Tibial nerve (tissue), 4 donors: Measurements from ENCODE around the gene DDX54.

Experiments
- EP300 ChIP-seq, 2 donors: sonication (generic); formaldehyde crosslinking; IDR thresholded peaks; one replicate each; pipeline ENCODE4 v1.6.1; 2017; ENCODE audit warnings: antibody characterized with exemption in 2 of 2, mild to moderate bottlenecking in 1 of 2
- POLR2A ChIP-seq, 2 donors: fragments of 450-650 bp; IDR thresholded peaks; one replicate each; pipeline ENCODE4 v1.6.1; 2017; ENCODE audit warnings: antibody characterized with exemption in 2 of 2, mild to moderate bottlenecking in 2 of 2, moderate library complexity in 2 of 2
- TF ChIP-seq, protein P1 (sequence below), 5 experiments: fragments of 200-600 bp in 3 of 5; fragments of 450-650 bp in 2 of 5; sonication (generic) in 3 of 5; IDR thresholded peaks; one replicate each; pipeline ENCODE4 v1.5.1; 2016 to 2019; ENCODE audit warnings: antibody characterized with exemption in 5 of 5, mild to moderate bottlenecking in 3 of 5, moderate library complexity in 2 of 5

DNA sequence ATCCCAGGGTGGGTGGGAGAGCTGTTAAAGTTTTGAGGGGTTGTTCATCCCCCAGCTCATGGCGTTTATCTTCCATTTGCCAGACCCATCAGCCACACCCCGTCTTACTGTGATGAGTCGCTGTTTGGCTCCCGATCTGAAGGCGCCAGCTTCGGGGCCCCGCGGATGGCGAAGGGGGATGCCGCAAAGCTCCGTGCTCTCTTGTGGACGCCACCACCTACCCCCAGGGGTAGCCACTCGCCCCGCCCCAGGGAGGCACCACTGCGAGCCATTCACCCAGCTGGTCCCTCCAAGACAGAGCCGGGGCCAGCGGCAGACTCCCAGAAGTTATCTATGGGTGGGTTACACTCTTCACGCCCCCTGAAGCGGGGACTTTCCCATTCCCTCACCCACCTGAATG, 5.9 kb upstream of the DDX54 start:
- TF ChIP-seq, protein P1, sequence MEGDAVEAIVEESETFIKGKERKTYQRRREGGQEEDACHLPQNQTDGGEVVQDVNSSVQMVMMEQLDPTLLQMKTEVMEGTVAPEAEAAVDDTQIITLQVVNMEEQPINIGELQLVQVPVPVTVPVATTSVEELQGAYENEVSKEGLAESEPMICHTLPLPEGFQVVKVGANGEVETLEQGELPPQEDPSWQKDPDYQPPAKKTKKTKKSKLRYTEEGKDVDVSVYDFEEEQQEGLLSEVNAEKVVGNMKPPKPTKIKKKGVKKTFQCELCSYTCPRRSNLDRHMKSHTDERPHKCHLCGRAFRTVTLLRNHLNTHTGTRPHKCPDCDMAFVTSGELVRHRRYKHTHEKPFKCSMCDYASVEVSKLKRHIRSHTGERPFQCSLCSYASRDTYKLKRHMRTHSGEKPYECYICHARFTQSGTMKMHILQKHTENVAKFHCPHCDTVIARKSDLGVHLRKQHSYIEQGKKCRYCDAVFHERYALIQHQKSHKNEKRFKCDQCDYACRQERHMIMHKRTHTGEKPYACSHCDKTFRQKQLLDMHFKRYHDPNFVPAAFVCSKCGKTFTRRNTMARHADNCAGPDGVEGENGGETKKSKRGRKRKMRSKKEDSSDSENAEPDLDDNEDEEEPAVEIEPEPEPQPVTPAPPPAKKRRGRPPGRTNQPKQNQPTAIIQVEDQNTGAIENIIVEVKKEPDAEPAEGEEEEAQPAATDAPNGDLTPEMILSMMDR (IDR thresholded peaks at IDR 0.05), result no peak
- no peak for TF ChIP-seq POLR2A (IDR thresholded peaks at IDR 0.05)
- no peak for TF ChIP-seq EP300 (IDR thresholded peaks at IDR 0.05)
